ENCODE data around the gene PLD2.

DNA sequence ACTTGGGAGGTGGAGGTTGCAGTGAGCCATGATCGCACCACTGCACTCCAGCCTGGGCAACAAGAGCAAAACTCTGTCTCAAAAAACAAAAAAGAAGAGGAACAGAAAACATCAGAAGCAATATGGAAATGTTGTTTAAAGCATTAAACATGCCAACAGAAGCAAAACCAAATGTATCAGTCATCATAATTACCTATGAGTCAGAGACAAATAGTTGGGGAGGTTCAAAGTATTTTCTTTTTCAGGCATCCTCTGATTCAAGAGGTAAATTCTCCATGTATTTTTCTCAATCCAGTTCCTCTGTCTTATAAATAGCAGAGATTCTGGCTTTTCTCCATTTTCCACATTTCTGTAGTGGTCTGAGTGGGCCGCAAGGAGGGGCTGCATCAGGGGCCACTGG lies 37.3 kb upstream of the PLD2 start:
- TF ChIP-seq POLR2A (IDR thresholded peaks at IDR 0.05), result no peak
- TF ChIP-seq, protein P1, sequence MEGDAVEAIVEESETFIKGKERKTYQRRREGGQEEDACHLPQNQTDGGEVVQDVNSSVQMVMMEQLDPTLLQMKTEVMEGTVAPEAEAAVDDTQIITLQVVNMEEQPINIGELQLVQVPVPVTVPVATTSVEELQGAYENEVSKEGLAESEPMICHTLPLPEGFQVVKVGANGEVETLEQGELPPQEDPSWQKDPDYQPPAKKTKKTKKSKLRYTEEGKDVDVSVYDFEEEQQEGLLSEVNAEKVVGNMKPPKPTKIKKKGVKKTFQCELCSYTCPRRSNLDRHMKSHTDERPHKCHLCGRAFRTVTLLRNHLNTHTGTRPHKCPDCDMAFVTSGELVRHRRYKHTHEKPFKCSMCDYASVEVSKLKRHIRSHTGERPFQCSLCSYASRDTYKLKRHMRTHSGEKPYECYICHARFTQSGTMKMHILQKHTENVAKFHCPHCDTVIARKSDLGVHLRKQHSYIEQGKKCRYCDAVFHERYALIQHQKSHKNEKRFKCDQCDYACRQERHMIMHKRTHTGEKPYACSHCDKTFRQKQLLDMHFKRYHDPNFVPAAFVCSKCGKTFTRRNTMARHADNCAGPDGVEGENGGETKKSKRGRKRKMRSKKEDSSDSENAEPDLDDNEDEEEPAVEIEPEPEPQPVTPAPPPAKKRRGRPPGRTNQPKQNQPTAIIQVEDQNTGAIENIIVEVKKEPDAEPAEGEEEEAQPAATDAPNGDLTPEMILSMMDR (IDR thresholded peaks at IDR 0.05), result no peak

All from body of pancreas (tissue), 4 donors.